OCI-LY3 (cell line): ENCODE data around the gene TMBIM6.

Source experiments
- CTCF ChIP-seq: fragments of 200-600, 300-600 bp; sonication (generic); IDR thresholded peaks from 2 replicates; pipeline ENCODE4 v1.5.1; 2014; ENCODE audit warnings: antibody characterized with exemption, low read length, low read depth
- EZH2phosphoT487 ChIP-seq: fragments of 200-600 bp; shearing (Covaris generic); IDR thresholded peaks from 2 replicates; pipeline ENCODE4 v1.6.1; 2018; ENCODE audit warnings: antibody characterized with exemption, mixed run types, low read depth

GRCh38 chr12:49783917-49784676 lies 42.7 kb downstream of the TMBIM6 start:
- TF ChIP-seq CTCF = no peak
- TF ChIP-seq EZH2phosphoT487 = no peak
